Measurements from ENCODE around the gene YAP1.

The YAP1 gene

DNA sequence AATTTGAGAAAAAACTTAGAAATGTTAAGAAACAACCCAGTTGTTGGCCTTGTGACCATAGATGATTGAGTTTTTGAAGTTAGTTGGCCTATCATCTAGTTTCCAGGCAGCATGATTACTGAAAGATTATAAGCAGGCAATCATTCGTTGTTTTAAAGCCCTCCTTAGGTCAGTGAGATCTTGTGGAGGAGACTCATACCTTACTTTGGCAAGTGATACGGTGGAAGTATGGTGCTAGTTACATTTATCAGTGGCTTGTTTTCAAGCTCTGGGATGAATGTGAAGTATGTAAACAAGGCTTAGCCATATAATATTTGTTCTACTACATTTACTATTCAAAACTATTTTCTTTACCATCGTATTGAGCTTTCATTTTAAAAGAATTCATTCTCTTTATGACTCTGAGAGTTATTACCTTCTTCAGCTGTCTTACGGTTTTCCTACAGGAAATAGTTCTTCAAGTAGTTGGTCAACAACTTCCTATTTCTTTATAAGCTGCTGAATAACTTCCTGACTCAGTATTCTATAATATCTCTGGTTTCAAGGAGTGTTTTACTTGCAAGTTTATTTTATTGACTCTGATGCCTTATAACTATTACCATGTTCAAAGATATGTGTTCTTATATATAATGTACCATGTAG, 7.3 kb downstream of the YAP1 start:
- no peak for DNase-seq (ENCODE audit: low read depth)

DNA sequence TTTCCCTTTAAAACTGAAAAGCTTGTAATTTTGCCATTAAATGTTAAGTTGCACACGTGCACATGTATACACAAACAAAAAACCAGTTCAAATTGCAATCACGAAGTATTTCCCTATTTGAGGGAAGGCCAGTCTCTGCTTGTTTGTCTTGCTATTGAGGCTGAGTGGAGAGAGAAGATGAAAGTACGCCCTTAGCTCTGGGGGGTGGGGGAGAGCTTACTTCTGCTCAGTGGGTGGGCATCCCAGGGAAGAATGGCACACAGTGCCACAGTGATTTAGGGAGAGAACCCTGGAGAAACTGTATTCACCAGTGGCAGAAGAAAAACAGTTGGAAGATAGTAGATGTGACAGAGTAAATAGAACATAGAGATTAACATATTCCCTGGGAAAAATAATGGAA, 8.7 kb downstream of the YAP1 start:
- DNase-seq (ENCODE audit: low read depth) = no peak

DNA sequence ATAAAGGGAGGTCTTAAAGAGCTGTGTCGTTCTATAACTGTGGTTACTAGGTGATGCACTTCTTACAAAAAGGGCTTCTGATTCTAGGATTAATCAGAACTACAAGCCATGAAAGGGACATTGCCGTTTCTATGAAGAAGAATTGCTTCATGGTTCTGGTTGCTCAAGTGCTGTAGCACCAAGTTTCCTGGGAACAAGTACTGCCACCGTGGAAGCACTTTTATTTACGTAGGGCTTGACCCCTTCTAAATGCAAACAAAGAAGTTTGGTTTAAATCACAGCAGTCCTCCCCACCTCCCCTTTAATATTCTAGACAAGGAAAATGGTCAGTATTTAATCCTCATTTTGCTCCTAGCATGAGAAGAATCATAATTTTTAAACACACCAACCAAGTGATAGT, 9.8 kb downstream of the YAP1 start:
- DNase-seq (ENCODE audit: low read depth) = no peak

DNA sequence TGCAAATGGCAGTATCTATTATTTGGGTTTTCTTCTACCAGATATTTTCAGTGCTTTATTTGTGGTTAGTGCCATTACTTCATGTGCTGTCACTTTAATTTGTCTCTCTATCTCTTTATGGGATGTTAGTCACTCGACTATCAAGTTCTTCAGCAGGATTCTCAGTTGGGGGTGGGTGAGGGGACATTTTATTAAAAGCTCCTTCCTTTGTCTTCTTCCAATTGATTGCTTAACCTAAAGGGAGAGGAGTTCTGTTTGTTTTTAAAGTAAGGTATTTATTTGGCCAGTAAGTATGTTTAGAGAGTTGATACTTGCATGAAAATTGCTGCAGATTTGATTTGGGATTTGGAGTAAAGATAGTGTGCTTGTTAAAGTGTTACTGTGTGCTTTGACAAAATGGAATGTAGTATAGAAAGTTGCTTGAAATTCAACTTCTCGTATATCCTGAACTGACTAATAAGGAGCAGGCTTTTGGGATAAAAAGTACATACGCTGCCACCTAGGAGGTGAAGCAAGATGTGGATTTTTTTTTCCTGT, 10.3 kb downstream of the YAP1 start:
- no peak for DNase-seq (ENCODE audit: low read depth)

- no peak for DNase-seq (ENCODE audit: low read depth)
Observed at GRCh38 chr11:102121329-102121728, 11.1 kb downstream of the YAP1 start.

GRCh38 chr11:102134597-102134996, 24.4 kb downstream of the YAP1 start:
- DNase-seq (ENCODE audit: low read depth) = no peak

GRCh38 chr11:102135256-102135655, 25.0 kb downstream of the YAP1 start:
- no peak for DNase-seq (ENCODE audit: low read depth)

GRCh38 chr11:102138223-102138622, 28.0 kb downstream of the YAP1 start:
- no peak for DNase-seq (ENCODE audit: low read depth)

GRCh38 chr11:102138670-102139069, 28.4 kb downstream of the YAP1 start:
- DNase-seq (ENCODE audit: low read depth) = no peak

GRCh38 chr11:102139081-102139498, 28.8 kb downstream of the YAP1 start:
- no peak for DNase-seq (ENCODE audit: low read depth)

DNA sequence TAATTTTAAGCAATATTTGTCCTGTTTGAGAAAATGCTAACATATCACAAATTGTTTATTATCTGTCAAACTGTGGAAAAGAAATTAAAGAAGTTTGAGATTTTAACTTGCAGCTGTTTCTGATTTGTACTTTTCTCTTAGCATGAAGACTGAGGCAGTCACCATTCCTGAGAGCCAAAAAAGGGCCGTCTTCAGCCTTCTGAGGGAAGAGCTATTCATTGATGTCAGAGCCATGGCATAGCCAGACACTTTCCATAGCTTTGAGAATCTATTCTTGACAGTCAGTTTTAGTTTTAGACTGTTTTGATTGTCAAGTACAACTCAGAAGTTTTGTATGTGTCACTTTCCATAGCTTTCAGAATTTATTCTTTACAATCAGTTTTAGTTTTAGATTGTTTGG, 32.1 kb downstream of the YAP1 start:
- DNase-seq (ENCODE audit: low read depth) = no peak

- no peak for DNase-seq (ENCODE audit: low read depth)
Observed at GRCh38 chr11:102143867-102144266, 33.6 kb downstream of the YAP1 start.

DNA sequence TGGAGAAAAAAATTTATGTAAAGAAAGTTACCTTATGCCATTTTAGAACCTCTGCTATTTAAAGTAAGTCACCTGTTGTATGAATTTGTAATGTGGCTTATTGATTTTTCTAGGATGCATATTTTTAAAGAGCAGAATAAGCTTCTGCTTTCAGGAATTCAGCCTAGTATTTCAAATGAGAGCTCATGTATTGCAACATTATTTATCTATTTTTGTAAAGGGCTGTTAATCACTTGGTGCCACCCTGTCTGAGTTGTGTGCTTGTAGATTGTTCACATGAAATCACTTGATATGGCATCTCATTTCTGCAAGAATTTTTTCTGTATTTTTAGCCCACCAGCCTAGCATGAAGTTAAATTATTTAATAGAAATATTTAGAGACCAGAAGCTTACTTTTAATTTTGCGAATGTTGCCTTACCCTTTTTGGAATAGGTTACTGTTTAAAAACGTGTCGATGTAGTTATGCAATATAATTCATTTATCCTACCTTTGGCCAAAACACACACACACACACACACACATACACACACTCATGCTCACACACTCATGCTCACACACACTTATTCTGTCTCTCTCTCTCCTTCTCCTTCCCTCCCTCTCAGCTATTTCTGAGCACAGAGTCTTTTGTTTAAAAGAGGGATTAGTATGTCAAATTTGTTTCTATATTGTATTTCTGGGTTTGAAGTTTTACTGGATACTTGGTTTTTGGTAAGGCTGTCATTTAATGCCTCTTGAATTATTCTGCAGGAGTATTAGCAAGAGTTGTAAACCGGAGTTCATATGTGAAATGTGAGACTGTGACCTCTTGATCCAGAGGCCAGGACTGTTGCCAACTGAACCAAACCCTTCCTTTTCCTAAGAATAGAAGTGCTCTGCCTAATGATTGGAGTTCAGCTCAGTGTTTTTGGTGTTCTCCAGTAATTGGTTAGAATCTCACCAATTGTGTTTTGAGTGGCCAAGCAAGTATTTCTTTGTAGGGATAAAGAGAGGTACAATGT, 34.4 kb downstream of the YAP1 start:
- DNase-seq (ENCODE audit: low read depth) = no peak

GRCh38 chr11:102147015-102147414, 36.8 kb downstream of the YAP1 start:
- no peak for DNase-seq (ENCODE audit: low read depth)

DNA sequence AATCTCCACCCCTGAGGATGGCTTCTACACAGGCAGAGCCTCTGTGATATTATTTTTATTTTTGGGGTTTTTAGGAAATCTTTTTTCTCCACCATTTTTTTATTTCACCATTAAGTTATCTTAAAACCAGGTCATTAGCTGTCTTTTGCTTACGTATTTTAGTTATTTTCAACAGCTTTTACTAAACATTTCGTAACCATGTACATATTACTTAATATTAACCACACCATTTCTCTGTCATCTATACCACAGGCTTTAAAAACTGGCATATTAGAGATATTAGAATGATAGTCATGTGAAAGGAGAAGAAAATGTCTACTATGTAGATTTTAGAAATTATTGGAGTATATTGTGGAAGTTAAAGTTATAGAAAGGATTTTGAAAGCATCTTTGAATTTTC, 37.4 kb downstream of the YAP1 start:
- DNase-seq (ENCODE audit: low read depth) = no peak

GRCh38 chr11:102148059-102148458, 37.8 kb downstream of the YAP1 start:
- DNase-seq (ENCODE audit: low read depth) = no peak

DNA sequence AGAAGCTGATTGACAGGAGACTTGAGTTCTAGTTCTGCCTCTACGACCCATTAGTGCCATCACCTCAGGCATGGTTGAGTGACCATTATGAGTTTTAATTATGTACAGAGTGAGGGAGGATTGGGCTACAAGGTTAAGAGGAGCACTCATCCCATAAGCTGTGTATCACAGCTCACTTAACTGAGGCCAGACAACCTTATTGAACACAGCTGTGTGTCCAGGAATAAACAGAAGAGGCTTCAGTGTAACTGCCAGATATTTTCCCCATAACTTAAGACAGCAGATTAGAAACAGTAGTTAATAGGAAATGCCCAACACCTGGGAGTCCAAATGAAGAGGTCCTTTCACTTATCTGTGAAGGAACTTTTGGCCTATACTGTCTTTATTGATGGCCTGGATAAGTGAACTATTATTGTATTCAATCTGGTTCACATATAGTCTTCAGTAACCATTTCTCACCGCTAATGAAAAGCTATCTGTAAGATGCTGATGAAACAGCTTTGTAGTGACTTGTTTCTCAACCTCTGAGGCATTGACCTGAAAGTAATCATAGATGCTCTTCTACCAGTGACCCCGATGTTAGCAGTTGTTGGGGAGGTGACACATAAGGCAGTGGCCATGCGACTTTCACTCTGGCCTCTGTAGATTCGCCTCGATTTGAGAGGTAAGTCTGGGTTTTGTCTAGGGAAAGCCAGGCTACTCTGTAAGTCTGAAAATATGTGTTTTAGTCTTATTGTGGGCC, 41.7 kb downstream of the YAP1 start:
- no peak for DNase-seq (ENCODE audit: low read depth)

DNA sequence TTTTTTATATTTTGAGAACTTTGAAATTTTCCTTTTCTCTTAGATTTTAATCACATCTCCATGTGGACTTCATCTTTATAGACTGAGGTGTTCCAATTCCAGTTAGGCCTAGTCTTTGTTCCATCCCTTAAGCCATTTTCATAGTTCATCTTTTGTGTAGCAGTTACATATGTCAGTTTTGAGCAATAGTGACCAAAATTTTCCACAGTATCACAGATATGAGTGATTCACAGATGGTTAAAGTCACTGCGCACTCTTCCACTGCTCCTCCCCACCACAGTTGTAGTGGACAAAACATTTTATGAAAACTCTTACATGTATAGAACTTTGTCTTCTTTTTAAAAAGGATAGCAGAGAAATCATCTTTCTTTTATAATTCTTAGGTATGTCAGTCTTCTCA, 42.8 kb downstream of the YAP1 start:
- no peak for DNase-seq (ENCODE audit: low read depth)

GRCh38 chr11:102154806-102155205, 44.6 kb downstream of the YAP1 start:
- DNase-seq (ENCODE audit: low read depth) = no peak

DNA sequence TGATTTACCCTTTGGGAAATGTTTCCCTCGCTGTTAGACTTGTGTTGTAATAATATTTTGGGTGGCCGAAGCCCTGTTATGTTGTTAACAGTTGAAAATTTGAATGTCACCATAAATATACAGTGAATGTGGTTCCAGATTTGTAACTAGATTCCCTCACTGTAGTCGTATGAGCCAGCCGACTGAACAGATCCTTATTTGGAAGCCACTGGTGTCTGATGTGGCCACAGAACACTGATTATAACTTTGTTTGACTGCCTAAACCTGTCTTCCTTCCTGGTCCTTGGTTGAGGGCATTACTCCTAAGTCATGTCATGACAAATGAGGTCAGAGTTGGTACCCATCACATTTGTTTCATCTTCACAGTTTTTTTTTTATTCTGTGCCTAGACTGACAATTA, 45.4 kb downstream of the YAP1 start:
- no peak for DNase-seq (ENCODE audit: low read depth)

DNA sequence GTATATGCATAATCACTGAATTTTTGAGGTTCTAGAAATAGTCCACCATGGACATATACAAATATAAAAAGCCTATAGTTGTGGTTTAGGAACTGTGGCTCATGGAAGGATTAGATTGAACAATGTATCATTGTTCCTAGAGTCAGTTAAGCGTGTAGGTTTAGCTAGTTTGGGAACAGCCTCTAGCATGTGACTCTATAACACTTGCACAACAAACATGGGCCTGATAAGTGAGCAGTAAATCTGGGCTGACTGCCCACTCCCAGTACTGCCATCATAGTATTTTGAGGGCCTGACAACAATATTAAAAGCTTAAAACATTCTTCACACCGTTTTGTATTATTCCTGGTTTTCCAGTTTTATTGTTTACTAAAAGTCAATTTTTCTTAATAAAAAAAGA, 47.0 kb downstream of the YAP1 start:
- no peak for DNase-seq (ENCODE audit: low read depth)

DNA sequence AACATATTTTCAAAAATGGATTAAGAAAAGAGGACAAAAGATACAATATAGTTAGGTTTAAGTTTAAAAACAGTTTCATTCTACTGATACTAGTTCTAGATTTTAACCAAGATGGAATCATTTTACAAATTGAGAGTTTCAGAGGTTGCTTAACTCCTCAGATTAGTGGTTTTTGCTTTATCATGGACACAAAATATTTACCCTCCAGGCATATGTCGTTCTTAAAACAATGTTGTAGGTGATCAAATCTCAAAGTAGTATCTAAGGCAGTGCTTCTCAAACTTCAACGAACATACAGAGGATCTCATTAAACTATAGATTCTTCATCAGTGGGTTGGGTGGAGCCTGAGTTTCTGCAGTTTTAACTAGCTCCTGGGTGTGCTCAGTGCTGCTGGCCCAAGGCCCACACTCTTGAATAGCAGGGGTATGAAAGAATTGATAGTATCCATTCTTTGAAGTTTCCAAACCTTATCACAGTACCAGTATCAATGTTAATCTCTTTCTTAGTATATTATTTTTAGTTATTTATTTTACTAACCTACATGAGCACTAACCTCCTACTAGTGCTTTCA, 48.0 kb downstream of the YAP1 start:
- no peak for DNase-seq (ENCODE audit: low read depth)

Data from activated gamma-delta T cell treated with anti-CD3 and anti-CD28 coated beads, Interleukin-2, amount 50 U/mL, for 16 hours (primary cell).